ENCODE results near the gene MDN1.
"Not testable (repeated sequence)": the region's sequence is repeated elsewhere in the genome, so short reads cannot be mapped to it uniquely, and the experiment has no call there.

Gene MDN1

DNA sequence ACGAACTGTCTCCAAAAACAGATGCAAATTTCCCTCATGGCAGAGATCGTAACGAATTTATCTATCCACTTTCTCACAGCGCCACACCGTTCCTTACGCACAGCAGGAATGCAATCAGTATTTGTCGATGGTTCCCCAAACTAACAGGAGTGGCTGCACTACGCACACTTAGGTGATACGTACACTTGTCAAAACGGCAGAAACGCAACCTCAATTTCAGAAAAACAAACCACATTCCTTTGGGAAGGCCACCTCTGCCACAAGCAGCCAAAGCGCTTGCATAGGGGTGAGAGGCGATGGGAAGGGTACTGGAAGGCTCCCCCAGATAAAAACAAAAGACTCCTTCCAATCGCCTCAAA, 638 bp downstream of the MDN1 start:
- no peaks in the 10 kb centered on the region for H3K27me3 ChIP-seq (ENCODE audit: control insufficient read depth in 2 of 2, insufficient read depth in 2 of 2, low read length in 2 of 2)

DNA sequence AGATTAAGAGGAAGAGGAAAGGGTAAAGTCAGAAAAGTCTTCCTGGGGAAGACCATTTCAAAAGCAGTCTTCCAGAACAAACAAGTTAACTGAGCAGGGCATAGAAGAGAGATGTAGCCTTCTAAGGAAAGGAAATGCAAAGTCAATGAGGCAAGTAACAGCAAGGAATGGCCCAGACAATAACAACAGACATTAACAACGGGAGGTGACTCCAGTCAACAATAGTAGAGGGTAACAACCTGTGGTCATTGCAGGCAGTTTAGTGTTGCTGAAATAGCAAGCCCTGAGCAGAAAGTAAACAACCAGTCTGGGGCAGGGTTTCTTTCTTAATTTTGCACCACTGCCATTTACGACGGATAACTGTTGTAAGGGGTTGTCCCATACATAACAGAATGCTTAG, 2.1 kb downstream of the MDN1 start:
- peaks cover 8 to 15% of the 10 kb centered on the region in 2 donors for H3K4me1 ChIP-seq (ENCODE audit: control insufficient read depth in 2 of 2, insufficient read depth in 2 of 2, low read length in 2 of 2)
- no peak overlapping the region for H3K9ac ChIP-seq (ENCODE audit: low read depth in 1 of 2, low read length in 2 of 2)
- H3K27ac ChIP-seq (ENCODE audit: low read depth in 2 of 2, low read length in 2 of 2), result no peak overlapping the region
- no peaks in the 10 kb centered on the region for H3K9me3 ChIP-seq (ENCODE audit: control insufficient read depth in 2 of 2, low read length in 2 of 2)
- no peaks in the 10 kb centered on the region for H3K27me3 ChIP-seq (ENCODE audit: control insufficient read depth in 2 of 2, insufficient read depth in 2 of 2, low read length in 2 of 2)
- no peak overlapping the region for H3K4me3 ChIP-seq (ENCODE audit: low read length in 2 of 2)
- peaks cover 0 to 3% of the 10 kb centered on the region in 2 donors for H3K36me3 ChIP-seq (ENCODE audit: control insufficient read depth in 2 of 2, insufficient read depth in 2 of 2, low read length in 2 of 2)

More for the DNA sequence above, 638 bp downstream of the MDN1 start:
- peaks cover 0 to 3% of the 10 kb centered on the region in 2 donors for H3K36me3 ChIP-seq (ENCODE audit: control insufficient read depth in 2 of 2, insufficient read depth in 2 of 2, low read length in 2 of 2)
- no peaks in the 10 kb centered on the region for H3K9me3 ChIP-seq (ENCODE audit: control insufficient read depth in 2 of 2, low read length in 2 of 2)
- peaks cover 6 to 11% of the 10 kb centered on the region in 2 donors for H3K4me1 ChIP-seq (ENCODE audit: control insufficient read depth in 2 of 2, insufficient read depth in 2 of 2, low read length in 2 of 2)
- H3K4me3 ChIP-seq (ENCODE audit: low read length in 2 of 2), result peak overlapping the region; percentile 95 to 99
- H3K27ac ChIP-seq (ENCODE audit: low read depth in 2 of 2, low read length in 2 of 2), result peak overlapping the region; percentile 81 to 93
- H3K9ac ChIP-seq (ENCODE audit: low read depth in 1 of 2, low read length in 2 of 2), result peak overlapping the region; percentile 74 to 86

DNA sequence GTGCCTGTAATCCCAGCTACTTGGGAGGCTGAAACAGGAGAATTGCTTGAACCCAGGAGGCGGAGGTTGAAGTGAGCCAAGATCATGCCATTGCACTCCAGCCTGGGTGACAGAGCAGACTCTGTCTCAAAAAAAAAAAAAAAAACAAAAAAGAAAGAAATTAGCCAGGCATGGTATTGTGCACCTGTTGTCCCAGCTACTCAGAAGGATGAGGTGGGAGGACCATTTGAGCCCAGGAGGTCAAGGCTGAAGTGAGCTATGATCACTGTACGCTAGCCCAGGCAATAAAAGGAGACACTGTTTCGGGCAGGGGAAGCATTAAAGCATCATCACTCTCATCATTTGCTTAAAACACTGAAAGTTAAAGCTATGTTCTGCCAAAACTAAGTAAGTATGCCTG, 6.2 kb downstream of the MDN1 start:
- not testable (repeated sequence) for H3K36me3 ChIP-seq (ENCODE audit: control insufficient read depth in 2 of 2, insufficient read depth in 2 of 2, low read length in 2 of 2); H3K4me3 ChIP-seq (ENCODE audit: low read length in 2 of 2); H3K9ac ChIP-seq (ENCODE audit: low read depth in 1 of 2, low read length in 2 of 2); H3K9me3 ChIP-seq (ENCODE audit: control insufficient read depth in 2 of 2, low read length in 2 of 2); H3K27me3 ChIP-seq (ENCODE audit: control insufficient read depth in 2 of 2, insufficient read depth in 2 of 2, low read length in 2 of 2); H3K27ac ChIP-seq (ENCODE audit: low read depth in 2 of 2, low read length in 2 of 2)
- peaks cover 2 to 15% of the 10 kb centered on the region in 2 donors for H3K4me1 ChIP-seq (ENCODE audit: control insufficient read depth in 2 of 2, insufficient read depth in 2 of 2, low read length in 2 of 2)

DNA sequence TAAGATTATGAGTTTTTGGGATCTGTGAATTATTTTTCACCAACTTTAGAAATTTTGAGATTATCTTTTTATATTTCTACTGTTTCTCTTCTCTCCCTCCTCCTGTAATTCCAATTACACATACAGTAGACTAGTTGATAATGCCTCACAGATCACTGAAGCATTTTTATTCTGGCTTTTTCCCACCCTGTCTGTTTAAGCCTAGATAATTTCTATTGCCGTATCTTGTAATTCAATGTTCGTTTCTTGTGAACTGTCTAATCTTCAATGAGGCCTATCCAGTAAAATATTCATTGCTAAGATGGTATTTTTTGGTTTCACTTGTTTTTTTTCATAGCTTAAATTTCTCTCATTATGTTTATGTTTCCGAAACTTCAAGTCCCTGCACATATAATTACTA, 12.0 kb downstream of the MDN1 start:
- Histone ChIP-seq H3K27ac (ENCODE audit: low read depth in 2 of 2, low read length in 2 of 2) (no peak overlapping the region), H3K9me3 (ENCODE audit: control insufficient read depth in 2 of 2, low read length in 2 of 2) (no peaks in the 10 kb centered on the region), H3K36me3 (ENCODE audit: control insufficient read depth in 2 of 2, insufficient read depth in 2 of 2, low read length in 2 of 2) (peaks cover 0 to 7% of the 10 kb centered on the region in 2 donors), H3K27me3 (ENCODE audit: control insufficient read depth in 2 of 2, insufficient read depth in 2 of 2, low read length in 2 of 2) (no peaks in the 10 kb centered on the region), H3K9ac (ENCODE audit: low read depth in 1 of 2, low read length in 2 of 2) (no peak overlapping the region), H3K4me1 (ENCODE audit: control insufficient read depth in 2 of 2, insufficient read depth in 2 of 2, low read length in 2 of 2) (peaks cover under 1 to 2% of the 10 kb centered on the region in 2 donors), H3K4me3 (ENCODE audit: low read length in 2 of 2) (no peak overlapping the region)

DNA sequence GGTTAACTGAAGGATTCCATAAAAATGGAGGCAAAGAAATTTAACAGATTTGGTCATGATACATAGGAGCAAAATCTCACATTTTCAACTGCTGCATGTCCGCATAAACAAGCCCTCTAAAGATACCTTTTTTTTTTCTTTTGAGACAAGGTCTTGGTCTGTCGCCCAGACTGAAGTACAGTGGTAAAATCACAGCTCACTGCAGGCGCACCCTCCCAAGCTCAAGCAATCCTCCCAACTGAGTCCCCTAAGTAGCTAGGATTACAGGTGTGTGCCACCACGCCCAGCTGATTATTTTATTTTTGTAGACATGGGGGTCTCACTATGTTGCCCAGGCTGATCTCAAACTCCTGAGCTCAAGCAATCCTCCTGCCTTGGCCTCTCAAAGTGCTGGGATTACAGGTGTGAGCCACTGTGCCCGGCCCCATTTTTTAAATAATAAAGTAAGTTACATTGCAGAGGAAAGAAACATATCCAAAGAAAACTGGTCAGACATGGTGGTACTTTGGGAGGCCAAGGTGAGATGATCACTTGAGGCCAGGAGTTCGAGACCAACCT, 13.7 kb downstream of the MDN1 start:
- H3K9me3 ChIP-seq (ENCODE audit: control insufficient read depth in 2 of 2, low read length in 2 of 2), result no peaks in the 10 kb centered on the region
- H3K27me3 ChIP-seq (ENCODE audit: control insufficient read depth in 2 of 2, insufficient read depth in 2 of 2, low read length in 2 of 2), result no peaks in the 10 kb centered on the region
- H3K4me3 ChIP-seq (ENCODE audit: low read length in 2 of 2), result no peak overlapping the region
- H3K9ac ChIP-seq (ENCODE audit: low read depth in 1 of 2, low read length in 2 of 2), result no peak overlapping the region
- peaks cover 0 to 7% of the 10 kb centered on the region in 2 donors for H3K36me3 ChIP-seq (ENCODE audit: control insufficient read depth in 2 of 2, insufficient read depth in 2 of 2, low read length in 2 of 2)
- no peaks in the 10 kb centered on the region for H3K4me1 ChIP-seq (ENCODE audit: control insufficient read depth in 2 of 2, insufficient read depth in 2 of 2, low read length in 2 of 2)
- no peak overlapping the region for H3K27ac ChIP-seq (ENCODE audit: low read depth in 2 of 2, low read length in 2 of 2)

DNA sequence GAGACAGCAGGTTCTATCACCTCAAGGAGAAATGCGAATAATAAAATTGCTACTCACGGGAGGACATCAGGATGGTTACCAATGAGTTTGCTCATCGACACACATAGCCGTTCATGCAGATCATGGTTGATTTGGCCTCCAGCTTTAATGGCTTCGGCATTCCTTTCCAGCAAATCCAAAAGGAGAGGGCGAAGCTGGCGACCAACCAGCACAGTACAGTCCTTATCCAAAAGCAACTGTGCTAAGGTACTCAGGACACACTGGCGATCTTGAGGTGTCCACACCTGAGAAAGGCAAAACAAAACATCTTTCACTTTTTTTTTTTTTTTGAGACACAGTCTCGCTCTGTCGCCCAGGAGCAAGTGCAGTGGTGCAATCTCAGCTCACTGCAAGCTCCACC, 16.3 kb downstream of the MDN1 start:
- Histone ChIP-seq H3K27me3 (ENCODE audit: control insufficient read depth in 2 of 2, insufficient read depth in 2 of 2, low read length in 2 of 2) (no peaks in the 10 kb centered on the region), H3K4me3 (ENCODE audit: low read length in 2 of 2) (no peak overlapping the region), H3K9ac (ENCODE audit: low read depth in 1 of 2, low read length in 2 of 2) (no peak overlapping the region), H3K27ac (ENCODE audit: low read depth in 2 of 2, low read length in 2 of 2) (no peak overlapping the region), H3K4me1 (ENCODE audit: control insufficient read depth in 2 of 2, insufficient read depth in 2 of 2, low read length in 2 of 2) (no peaks in the 10 kb centered on the region), H3K9me3 (ENCODE audit: control insufficient read depth in 2 of 2, low read length in 2 of 2) (no peaks in the 10 kb centered on the region), H3K36me3 (ENCODE audit: control insufficient read depth in 2 of 2, insufficient read depth in 2 of 2, low read length in 2 of 2) (peaks cover 11 to 12% of the 10 kb centered on the region in 2 donors)

DNA sequence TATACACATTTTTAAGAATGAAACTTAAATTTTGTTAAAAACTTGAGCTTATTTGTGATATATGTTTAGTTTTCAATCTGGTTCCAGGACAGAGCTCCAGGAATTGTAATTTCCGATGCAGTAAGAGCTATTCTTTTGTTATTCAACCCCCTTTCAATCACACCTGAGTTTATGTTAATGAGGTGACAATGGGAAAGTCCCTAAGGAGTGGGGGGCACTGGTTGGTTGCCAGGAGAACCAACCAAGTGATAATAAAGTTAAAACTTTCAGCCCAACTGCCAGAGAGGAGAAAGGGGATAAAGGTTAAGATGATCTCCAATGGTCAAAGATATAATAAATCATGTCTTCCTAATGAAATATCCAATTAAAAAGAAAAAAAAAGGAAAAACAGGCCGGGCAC, 19.8 kb downstream of the MDN1 start:
- Histone ChIP-seq H3K4me3 (ENCODE audit: low read length in 2 of 2) (no peak overlapping the region), H3K9ac (ENCODE audit: low read depth in 1 of 2, low read length in 2 of 2) (no peak overlapping the region), H3K36me3 (ENCODE audit: control insufficient read depth in 2 of 2, insufficient read depth in 2 of 2, low read length in 2 of 2) (peaks cover 11 to 12% of the 10 kb centered on the region in 2 donors), H3K27ac (ENCODE audit: low read depth in 2 of 2, low read length in 2 of 2) (no peak overlapping the region), H3K27me3 (ENCODE audit: control insufficient read depth in 2 of 2, insufficient read depth in 2 of 2, low read length in 2 of 2) (no peaks in the 10 kb centered on the region), H3K4me1 (ENCODE audit: control insufficient read depth in 2 of 2, insufficient read depth in 2 of 2, low read length in 2 of 2) (no peaks in the 10 kb centered on the region), H3K9me3 (ENCODE audit: control insufficient read depth in 2 of 2, low read length in 2 of 2) (no peaks in the 10 kb centered on the region)

DNA sequence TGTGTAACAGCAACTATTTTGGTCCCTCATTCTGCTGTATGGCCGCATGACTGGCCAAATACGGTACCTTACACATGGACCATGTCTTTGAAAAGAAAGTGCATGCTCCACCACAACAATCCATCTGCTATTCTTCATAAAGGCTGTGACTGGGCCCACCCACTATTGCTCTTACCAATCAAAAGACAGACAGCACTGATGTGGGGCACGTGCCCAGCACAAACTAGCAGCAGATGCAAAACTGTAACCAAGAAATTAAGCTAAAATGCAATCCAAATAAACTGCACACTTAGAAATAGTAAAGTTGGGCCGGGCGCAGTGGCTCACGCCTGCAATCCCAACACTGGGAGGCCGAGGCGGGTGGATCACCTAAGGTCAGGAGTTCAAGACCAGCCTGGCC, 20.5 kb downstream of the MDN1 start:
- peaks cover 12 to 17% of the 10 kb centered on the region in 2 donors for H3K36me3 ChIP-seq (ENCODE audit: control insufficient read depth in 2 of 2, insufficient read depth in 2 of 2, low read length in 2 of 2)
- H3K27ac ChIP-seq (ENCODE audit: low read depth in 2 of 2, low read length in 2 of 2), result no peak overlapping the region
- no peaks in the 10 kb centered on the region for H3K27me3 ChIP-seq (ENCODE audit: control insufficient read depth in 2 of 2, insufficient read depth in 2 of 2, low read length in 2 of 2)
- H3K4me3 ChIP-seq (ENCODE audit: low read length in 2 of 2), result no peak overlapping the region
- H3K4me1 ChIP-seq (ENCODE audit: control insufficient read depth in 2 of 2, insufficient read depth in 2 of 2, low read length in 2 of 2), result no peaks in the 10 kb centered on the region
- H3K9me3 ChIP-seq (ENCODE audit: control insufficient read depth in 2 of 2, low read length in 2 of 2), result no peaks in the 10 kb centered on the region
- no peak overlapping the region for H3K9ac ChIP-seq (ENCODE audit: low read depth in 1 of 2, low read length in 2 of 2)

DNA sequence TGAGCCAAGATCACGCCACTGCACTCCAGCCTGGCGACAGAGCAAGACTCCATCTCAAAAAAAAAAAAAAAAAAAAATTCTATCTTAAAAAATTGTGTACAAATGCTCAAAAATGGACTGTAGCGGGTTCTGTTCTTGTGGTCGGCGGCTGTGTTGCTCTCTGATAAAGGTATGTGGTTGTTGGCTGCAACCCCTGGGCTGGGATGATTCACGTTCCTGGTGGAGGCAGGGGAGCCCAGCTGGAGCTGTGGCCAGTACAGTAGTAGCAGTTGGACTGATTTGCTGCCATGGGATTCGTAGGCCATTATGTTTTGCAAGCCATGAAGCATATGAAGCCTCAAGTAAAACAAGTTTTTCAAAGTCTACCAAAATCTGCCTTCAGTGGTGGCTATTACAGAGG, 22.3 kb downstream of the MDN1 start:
- no peaks in the 10 kb centered on the region for H3K4me1 ChIP-seq (ENCODE audit: control insufficient read depth in 2 of 2, insufficient read depth in 2 of 2, low read length in 2 of 2)
- no peak overlapping the region for H3K27ac ChIP-seq (ENCODE audit: low read depth in 2 of 2, low read length in 2 of 2)
- peaks cover 19 to 21% of the 10 kb centered on the region in 2 donors for H3K36me3 ChIP-seq (ENCODE audit: control insufficient read depth in 2 of 2, insufficient read depth in 2 of 2, low read length in 2 of 2)
- no peaks in the 10 kb centered on the region for H3K27me3 ChIP-seq (ENCODE audit: control insufficient read depth in 2 of 2, insufficient read depth in 2 of 2, low read length in 2 of 2)
- no peaks in the 10 kb centered on the region for H3K9me3 ChIP-seq (ENCODE audit: control insufficient read depth in 2 of 2, low read length in 2 of 2)
- H3K9ac ChIP-seq (ENCODE audit: low read depth in 1 of 2, low read length in 2 of 2), result no peak overlapping the region
- H3K4me3 ChIP-seq (ENCODE audit: low read length in 2 of 2), result no peak overlapping the region

DNA sequence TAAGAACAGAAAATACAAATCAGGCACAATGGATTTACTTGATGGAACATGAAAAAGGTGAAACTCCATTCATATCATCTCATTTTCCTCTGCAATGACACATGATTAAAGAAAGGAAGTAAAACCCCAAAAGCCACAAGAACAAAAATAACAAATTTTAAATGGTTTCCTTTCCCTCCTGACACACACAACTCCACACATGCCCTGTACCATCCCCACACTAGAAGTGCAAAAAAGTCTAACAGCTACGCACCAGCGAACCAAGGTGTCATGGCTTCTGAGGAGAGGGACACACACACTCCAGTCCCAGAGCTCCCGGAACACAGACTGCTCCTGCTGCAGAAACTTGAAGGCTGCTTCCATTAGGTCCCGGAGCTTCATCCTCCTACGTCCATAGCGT, 25.3 kb downstream of the MDN1 start:
- peaks cover 20 to 28% of the 10 kb centered on the region in 2 donors for H3K36me3 ChIP-seq (ENCODE audit: control insufficient read depth in 2 of 2, insufficient read depth in 2 of 2, low read length in 2 of 2)
- no peak overlapping the region for H3K27ac ChIP-seq (ENCODE audit: low read depth in 2 of 2, low read length in 2 of 2)
- H3K4me1 ChIP-seq (ENCODE audit: control insufficient read depth in 2 of 2, insufficient read depth in 2 of 2, low read length in 2 of 2), result no peaks in the 10 kb centered on the region
- no peak overlapping the region for H3K9ac ChIP-seq (ENCODE audit: low read depth in 1 of 2, low read length in 2 of 2)
- H3K27me3 ChIP-seq (ENCODE audit: control insufficient read depth in 2 of 2, insufficient read depth in 2 of 2, low read length in 2 of 2), result no peaks in the 10 kb centered on the region
- H3K4me3 ChIP-seq (ENCODE audit: low read length in 2 of 2), result no peak overlapping the region
- no peaks in the 10 kb centered on the region for H3K9me3 ChIP-seq (ENCODE audit: control insufficient read depth in 2 of 2, low read length in 2 of 2)

DNA sequence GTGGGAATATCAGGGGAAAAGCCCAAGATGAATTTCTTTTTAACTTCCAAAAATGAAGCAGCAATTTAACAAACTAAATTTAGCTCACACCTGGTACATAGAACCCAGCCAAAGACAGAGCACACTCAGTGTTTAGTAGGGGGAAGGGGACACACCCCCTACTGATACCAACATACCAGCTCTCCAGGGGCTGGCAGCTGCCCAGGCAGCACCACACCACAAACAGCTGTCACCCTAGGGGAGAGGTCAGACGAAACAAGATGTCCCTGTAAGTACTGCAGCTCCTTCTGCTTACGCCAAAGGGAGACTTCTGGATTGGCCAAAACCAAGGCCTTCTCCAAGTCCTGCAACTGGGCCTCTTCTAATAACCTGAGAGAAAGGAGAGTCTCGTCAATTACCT, 26.0 kb downstream of the MDN1 start:
- no peaks in the 10 kb centered on the region for H3K27me3 ChIP-seq (ENCODE audit: control insufficient read depth in 2 of 2, insufficient read depth in 2 of 2, low read length in 2 of 2)
- no peak overlapping the region for H3K4me3 ChIP-seq (ENCODE audit: low read length in 2 of 2)
- no peak overlapping the region for H3K9ac ChIP-seq (ENCODE audit: low read depth in 1 of 2, low read length in 2 of 2)
- peaks cover 21 to 24% of the 10 kb centered on the region in 2 donors for H3K36me3 ChIP-seq (ENCODE audit: control insufficient read depth in 2 of 2, insufficient read depth in 2 of 2, low read length in 2 of 2)
- no peaks in the 10 kb centered on the region for H3K9me3 ChIP-seq (ENCODE audit: control insufficient read depth in 2 of 2, low read length in 2 of 2)
- H3K4me1 ChIP-seq (ENCODE audit: control insufficient read depth in 2 of 2, insufficient read depth in 2 of 2, low read length in 2 of 2), result no peaks in the 10 kb centered on the region
- no peak overlapping the region for H3K27ac ChIP-seq (ENCODE audit: low read depth in 2 of 2, low read length in 2 of 2)
